NCI-H345 (cell line): ENCODE data around the gene MRAP2.

Experiments
- DNase-seq: peaks from one replicate; lab custom pipeline; 2025; lab: John Stamatoyannopoulos, UW

MRAP2 gene, protein sequence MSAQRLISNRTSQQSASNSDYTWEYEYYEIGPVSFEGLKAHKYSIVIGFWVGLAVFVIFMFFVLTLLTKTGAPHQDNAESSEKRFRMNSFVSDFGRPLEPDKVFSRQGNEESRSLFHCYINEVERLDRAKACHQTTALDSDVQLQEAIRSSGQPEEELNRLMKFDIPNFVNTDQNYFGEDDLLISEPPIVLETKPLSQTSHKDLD

DNA sequence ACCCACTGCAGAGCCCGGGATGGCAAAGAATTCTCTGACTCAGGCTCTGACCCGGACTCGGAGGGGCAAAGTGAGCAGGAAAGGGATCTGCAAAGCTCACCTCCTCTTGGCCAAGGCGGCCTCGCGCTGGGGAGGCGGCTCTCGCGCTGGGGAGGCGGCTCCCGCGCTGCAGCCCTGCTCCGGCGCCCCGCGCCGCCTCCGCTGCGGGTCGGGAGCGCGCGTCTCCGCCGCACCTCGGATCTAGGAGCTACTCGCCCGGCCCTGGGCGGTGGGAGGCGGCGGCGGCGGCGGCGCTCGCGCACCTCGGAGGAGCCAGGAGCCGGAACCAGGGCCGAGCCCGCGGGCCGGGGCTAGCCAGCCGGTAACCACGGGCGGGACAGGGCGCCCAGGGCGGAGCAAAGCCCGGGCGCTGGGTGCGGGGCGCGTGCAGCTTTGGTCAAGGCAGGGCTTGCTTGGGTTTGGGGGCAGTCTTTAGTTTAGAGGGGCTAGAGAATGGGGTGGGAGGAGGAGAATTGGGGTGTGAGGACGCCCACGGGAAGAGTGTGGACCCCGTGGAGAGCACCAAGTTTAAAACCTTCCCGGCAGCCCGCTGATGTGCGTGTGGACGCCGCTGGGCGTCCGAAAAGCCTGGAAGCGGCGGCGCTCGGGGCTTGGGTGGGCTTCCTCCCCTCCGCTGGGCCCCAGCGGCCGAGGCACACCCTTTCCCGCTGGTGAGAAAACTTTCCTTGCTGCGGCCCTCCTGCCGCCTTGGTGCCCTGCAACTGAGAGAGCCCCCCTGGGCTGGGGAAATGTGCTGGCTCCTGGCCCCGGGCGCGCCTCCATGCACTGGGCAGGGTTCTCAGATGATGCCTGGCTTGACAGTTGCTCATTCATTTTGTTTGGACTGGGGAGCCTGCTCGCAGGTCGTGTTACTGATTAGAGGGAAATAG is at the start of gene MRAP2:
Gene MRAP2 (plus strand): TSS at position 250 of the 929 bp plus-strand sequence. CDS start 21,547 bp downstream, outside the sequence.
- peak; percentile 58 for DNase-seq

DNA sequence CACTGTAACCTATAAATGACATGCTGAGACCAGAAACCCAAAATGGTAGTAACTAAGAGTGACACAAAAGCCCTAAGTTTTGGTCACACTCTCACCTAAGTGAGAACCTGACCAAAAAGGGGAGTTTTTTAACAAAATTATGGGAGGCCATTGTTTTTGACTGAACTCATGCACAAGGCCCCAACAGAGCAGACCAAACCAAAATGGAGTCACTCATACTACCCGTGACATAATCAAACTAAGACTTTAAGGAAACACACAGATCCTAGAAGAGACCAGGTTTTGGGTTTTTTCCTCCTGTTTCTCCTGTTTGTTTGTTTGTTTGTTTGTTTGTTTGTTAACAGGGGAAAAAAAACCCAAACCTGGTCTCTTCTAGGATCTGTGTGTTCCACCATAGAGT is 49.2 kb upstream of the MRAP2 start:
- no peak for DNase-seq

DNA sequence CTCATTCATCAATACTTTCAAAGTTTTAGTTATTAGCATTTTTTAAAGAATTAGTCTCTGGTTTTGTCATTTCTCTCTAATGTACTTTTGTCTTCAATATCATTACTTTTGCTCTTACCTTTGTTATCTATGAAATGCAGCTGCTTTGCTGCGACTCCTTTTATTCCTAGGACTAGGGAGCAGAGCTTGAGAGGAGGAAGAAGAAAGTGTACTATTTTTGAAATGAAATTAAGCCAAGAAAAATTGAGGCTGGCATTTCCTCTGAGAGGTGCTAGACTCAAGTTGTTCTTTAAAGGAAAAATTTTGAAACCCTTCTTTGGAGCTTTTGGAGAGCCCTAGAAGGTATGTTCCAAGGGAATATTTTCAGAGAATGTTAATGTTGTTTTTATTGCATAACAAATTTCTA is 48.3 kb upstream of the MRAP2 start:
- DNase-seq: no peak

DNA sequence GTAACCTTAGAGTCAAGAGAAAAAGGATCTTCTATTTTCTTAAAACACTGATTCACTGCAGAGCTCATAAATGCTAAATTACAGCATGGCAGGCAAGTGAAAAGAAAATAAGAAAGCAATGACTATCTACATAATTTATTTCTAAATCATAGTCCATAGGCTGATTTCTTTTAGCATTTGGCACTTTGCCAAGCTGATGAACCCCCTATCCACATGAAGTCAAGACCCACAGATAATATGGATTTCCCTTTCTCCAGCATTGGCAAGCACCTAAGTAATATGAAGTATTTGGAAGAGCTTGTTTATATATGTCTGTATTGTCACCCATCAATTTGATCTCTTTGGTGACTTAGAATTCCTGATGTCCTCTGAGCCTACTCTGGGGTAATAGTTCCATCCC is 47.9 kb upstream of the MRAP2 start:
- DNase-seq: no peak

DNA sequence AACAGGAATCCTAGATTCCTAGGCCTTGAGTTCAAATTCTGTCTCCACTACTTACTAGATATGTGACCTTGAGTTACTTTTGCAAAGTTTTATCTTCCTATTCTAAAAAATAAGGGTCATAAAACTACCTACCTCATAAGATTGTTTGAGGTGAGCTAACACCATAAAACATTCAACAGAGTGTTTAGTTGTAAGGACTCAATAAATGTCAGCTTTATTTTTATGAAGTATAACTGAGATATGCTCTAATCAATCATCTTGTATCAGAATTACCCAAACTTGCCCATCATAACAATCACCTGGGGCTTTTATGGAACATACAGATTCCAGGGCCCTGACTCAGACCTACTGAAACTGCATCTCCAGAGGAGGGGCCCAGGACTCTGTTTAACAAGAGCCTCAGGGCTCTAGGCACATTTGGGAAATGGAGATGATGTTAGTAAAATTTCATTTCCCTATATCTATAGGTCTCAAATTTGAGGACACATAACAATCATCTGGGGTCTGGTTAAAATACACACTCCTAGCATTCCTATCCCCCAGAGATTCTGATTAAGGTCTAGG is 35.5 kb upstream of the MRAP2 start:
- DNase-seq: no peak

DNA sequence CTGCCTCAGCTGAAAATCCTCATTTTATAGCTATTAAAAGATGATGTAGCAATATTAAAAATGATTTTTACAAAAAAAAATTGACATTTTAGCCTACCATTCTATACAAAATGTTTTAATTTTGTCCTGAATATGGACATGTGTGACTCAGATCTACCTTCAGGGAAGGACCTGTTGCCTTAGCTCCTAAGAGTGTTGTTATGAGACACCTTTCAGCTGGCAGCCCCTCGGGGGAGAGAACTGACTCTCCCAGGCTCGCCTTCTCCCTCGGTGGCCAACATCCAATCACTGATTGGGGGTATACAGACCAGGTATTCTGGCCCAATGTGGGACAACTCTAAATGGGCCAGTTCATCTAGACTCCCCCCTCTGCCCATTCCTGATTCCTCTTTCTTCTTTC is 32.5 kb upstream of the MRAP2 start:
- no peak for DNase-seq

DNA sequence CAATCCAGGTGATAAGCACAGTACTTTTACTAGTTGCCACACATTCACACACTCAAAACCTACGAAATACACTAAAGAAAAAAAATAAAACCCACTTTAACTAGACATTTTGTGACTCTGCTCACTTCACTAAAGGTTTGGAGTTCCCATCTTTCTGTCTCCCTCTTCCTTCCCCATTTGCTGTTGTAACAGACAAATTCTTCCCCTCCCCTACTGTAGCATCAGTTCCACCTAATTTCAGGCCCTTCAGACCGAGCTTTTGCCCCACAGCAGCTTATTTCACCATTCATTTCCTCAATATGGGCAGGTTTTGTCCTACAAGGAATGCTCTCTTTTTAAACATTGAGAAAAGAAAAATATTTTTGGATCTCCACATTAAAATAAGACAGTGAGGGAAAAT is 31.3 kb upstream of the MRAP2 start:
- DNase-seq: no peak

DNA sequence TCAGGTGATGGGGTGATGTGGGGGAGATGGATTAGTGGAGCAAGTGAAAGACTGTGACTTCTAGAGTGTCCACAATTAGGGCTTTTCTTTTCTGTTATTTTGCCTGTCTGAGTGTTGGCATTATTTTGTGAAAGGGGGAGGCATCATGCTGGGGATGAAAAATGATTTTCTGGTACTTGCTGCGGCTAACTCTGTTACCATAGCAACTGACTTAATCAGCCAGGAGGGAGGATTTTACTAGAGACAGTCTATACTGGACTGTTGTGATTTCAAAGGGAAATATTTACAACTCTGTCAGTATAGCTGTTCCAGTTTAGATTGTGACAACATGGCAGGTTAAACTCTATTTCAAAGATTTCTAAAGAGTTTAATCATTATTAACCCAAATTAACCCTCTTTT is 30.4 kb upstream of the MRAP2 start:
- DNase-seq: no peak

DNA sequence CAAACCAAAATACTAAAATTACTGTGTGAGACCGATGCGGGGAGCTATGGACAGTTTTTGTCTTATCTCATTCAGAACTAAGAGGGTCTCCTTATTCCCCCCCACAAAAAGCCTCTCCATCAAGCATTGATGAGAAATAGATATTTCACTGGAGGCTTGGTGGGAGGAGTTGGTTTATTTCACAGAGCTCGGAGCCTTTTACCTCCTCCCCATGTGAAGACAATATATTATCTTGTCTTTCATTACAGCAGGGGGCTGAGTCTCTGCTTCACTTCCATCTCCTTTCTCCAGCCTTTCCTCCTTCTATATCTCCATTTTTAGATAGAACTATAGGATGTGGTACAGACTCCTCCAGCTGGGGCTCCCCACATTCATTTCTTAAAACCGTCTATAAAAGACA is 29.9 kb upstream of the MRAP2 start:
- DNase-seq: no peak

DNA sequence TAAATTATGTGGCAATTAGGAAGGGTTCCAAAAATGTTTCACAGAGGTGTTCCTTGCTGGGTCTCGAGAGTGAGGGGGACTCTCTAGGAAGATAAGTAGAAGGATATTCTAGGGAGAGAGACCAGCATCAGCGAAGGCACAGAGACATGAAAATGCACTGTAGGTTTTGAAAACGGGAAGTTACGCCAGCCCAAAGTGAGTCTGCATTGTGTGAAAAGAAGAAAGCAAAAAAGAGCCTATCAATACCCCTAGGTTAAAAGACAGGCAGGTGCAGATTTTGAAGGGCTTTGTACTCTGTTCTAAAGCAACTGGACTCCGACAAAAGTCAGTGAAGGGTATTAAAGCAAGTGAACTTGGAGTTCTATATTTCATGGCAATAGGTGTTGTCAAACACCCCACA is 25.7 kb upstream of the MRAP2 start:
- DNase-seq: no peak

DNA sequence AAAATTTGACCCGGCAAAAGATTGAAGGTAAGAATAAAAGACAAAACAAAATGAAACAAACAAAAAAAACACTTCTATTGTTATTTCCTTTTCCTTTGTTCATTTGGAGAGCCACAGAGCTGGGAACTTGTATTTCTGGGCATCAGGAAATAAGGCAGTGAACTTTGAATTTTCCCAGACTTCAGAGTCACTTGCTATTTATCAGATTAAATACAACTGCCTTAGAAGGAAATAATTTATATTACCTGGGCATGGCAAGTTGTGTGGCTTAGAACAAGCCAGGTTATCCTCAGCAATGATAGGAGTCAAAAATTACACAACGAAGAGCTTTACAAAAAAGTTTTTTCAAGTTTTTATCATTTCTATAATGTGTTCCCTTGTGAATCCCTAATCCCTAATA is 20.2 kb upstream of the MRAP2 start:
- no peak for DNase-seq

DNA sequence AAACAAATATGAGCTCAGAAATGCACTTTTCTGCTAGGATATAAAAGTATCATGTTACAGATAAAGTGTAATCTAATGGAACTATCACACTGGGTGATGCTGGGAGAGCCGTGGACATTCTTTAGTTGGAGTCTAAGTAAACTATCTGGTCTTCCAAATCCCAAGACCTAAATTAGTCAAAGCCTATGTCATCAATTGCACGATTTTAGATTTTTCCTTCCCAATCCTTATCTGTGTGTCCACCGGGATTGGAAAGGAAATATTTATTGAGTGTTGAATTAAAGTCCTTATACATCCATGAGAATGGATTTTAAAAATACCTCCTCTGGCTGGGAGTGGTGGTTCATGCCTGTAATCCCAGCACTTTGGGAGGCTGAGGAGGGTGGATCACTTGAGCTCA is 19.6 kb upstream of the MRAP2 start:
- DNase-seq: no peak

DNA sequence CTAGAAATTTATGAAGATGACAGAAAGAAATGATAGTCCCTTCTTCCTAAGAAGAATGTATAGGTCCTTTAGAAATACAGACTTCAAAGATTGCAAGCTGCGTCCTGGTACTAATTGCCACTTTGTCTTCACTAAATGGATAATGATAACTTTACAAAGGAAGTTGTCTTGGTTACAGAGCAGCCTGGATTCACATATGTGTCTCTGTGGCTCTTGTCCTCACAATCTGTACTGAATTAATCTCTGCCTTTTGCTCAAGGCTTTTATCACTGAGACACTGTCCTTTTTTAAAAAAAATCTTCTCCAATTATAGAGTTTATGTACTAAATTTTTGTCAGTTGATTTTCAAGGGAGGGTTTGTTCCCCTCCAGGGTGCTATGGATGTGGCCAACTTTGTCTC is 17.5 kb upstream of the MRAP2 start:
- no peak for DNase-seq

DNA sequence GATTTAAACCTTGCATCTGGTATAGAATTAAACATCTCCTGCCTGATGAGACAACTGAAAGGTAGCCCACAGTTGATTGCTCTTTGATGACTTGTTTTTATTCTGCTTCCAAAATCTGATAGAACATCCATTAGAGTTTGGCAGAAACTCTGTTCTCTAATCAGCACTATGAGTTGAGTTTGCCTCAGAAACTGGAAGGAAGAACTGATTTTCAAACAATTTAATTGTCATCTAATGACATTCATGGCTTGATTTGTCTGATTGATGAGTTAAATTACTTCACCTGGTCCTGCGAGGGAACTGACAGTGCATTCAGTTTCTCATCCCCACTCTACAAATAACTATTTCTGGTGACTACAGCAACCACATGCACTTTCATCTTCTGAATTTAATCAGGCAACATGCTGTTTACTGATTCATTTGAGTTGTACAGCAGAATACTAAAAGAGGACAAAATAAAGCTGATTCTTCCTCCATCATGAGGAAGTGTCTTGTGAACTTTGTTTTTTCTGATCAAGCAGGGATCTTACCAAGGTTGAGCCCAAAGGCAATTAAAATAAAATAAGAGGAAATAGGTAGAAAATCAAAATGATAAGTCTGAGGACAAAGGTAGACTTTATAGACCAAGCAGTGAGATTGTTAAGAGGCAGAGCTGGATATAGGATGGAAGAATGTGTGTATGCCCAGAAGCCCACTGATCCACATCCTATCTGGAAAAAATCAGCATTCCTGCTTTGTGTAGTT is 15.7 kb upstream of the MRAP2 start:
- no peak for DNase-seq

DNA sequence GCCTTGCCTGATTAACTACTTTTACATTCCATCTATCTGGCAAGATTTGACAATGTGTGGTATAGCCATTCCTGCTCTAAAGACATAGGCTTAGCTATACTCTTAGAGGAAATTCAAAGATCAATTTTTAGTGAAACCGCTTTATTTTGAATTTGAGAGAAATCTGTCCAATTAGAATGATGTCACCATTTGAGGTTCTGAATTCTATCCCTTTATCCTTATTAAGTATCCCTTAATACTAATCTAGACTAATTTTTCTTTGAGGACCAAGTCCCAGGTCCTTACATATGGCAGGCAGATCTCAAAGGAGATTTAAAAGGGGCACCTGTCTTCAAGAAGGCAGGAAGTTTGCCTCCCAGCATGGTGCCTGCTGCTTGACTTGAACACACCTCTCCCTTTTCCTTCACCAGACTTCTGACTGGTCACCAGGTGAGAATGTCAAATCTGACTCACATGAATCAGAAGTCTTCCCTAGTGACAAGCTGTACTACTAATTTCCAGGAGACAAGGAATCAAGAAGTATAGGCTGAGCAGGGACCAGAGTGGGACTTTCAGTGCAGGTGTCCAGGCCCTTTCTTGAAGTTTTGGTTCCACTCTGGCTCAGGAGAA is 15.0 kb upstream of the MRAP2 start:
- no peak for DNase-seq

DNA sequence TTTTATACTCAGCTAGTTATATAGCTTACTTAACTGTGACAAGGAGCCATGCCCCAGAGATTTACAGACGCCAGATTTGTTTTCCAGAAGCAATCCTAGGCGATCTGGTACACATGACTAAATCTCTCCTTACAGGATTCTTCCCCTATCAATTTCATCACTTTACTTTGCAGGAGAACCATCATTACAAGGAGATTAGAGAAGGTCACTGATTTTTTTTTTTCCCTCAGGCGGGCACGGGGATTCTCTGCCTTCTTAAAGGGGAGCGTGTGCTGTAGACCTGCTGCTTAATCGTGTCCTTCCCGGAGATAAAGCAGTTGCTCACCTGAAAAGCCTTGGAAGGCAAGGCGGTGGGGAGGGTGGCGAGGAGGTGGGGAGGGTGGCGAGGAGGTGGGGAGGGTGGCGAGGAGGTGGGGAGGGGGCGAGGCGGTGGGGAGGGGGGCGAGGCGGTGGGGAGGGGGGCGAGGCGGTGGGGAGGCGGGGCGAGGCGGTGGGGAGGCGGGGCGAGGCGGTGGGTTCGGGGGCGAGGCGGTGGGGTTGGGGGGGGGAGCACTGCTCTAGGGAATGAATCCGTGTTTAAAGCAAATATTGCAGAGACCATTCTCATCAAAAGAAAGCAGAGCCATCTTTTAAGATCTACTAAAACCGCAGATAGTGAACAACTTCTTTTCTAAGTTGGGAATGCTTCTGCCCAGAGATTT is 14.3 kb upstream of the MRAP2 start:
- no peak for DNase-seq

DNA sequence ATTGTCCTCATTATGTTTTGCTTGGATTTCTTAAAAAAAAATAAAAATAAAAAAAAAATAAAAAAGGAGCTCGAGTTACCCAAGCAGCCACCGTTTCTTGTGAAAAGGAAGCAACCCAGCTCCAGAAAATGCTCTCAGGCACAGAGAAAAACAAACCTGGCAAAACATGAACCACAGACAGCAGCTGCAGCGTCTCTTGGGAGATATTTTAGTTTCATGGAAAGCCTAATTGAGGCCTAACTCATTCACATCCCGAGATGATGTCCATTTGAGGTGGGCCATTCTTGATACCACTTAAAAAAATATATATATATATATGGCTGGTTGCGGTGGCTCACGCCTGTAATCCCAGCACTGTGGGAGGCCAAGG is 13.7 kb upstream of the MRAP2 start:
- DNase-seq: no peak

DNA sequence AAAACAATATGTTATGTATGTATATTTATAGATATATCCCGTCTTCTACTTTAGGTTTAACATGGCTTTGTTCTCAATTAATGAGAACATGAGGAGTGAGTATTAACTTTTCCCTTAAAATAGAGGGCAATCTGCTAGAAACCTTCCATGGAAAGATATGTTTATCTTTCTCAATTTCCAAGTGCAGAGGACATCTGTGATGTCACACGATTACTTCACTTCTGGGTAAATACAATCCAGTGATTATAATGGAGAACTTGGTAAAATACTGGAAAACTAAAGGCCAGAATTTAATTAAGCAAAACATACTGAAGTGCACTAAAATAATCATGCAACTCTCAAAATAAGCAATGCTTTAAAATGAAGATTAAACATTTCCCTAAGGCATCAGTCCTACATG is 11.9 kb upstream of the MRAP2 start:
- no peak for DNase-seq

DNA sequence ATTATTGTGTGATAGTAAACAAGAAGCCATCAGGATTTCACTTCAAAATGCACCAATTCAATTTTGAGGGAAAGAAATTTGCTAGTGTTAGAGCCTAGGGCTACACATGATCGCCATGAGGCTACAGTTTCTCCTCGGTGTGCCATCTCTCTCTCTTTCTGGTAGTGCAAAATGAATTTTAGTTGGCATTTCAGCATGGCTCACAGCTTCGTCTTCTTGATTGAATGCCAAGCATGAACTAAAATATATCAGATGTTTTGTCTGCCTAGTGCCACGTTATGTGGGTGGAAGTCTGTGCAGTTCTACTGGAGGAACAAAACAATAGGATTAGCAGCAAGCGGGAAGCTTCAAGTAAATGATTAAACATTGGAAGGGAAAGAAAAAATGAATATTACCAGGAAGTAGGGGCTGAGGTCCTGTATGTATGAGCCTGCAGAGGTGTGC is 6.8 kb upstream of the MRAP2 start:
- no peak for DNase-seq

DNA sequence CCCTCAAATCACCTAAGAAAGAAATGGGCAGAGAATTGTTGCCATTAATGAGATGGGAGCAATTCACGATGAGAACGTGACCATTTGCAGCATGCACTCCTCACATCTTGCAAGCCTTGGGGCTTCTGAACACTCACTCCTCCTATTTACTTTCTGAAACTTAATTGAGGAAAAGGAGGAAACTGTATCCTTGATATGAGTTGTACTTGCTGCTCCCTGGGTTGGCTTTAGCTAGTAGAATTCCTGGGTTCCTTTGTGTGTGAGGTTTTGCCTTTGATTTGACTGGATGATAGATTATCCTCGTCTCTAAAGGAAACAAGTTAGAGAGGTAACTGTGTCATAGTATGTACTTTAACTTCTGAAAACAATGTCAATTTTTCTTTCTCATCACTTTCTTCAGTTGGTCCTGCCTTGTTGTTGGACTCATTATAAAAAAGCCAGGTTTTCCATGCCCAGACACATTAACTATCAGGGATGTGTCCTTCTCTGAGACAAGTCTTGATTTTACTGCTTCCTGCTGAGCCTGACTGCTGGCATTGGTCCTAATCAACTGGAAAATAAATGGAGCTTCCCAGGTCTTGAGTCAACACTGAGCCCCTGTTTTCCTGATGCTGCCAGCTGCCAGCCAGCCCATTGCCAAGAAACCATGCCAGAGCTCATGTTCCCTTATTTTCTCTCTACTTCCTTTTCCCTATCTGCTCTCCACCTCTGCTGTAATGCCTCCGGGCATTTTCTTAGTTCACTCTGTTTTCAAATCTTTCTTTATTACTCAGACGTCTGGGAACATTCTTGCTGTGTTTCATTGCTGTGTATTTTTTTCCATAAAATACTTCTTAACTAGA is 6.0 kb upstream of the MRAP2 start:
- peak; percentile 92 for DNase-seq

DNA sequence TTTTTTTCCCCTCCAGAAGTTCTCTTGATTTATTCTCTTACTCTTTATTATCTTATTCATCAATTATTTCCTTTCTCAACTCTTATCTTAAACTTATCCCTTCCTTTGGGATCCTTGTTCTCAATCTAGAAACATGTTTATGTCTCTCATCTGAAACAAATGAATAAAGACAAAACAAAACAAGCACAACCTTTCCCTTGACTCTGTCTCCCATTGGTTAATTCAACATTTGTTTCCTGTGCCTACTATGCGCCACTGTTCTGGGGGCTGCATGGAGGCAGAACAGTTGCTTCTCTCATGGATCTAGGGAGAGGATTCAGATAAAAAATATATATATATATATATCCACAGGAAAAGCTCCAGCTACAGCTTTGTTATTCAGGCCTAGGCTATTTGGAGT is 5.2 kb upstream of the MRAP2 start:
- no peak for DNase-seq
